Activated CD4-positive, alpha-beta T cell treated with anti-CD3 and anti-CD28 coated beads for 48 hours (primary cell): Measurements from ENCODE around the gene ANKRD33.
A peak's percentile ranks its signal among the peaks of the same experiment; 100 is the strongest.

Experiments used
- DNase-seq: peaks from one replicate; pipeline ENCODE4 v3.0.0-alpha.2; 2020

Gene ANKRD33

DNA sequence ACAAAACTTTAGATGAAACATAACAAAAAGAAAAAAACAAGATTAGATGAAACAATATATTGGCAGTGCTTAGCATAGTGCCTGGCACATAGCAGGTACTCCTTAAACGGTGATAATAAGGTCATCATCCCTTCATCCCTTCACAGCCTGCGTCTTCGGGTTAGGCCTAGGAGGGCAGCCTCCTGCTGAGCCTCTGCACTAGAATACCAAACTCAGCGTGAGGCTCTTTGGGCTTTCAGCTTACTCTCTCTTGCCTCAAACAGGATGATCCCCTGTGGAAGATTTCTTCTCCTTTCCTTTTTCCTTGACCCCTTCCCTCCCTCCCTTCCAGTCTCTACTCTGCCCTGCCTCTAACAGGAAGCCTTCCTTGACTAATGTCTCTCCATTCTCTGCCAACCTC lies 25.0 kb upstream of the ANKRD33 start:
- DNase-seq = no peak

DNA sequence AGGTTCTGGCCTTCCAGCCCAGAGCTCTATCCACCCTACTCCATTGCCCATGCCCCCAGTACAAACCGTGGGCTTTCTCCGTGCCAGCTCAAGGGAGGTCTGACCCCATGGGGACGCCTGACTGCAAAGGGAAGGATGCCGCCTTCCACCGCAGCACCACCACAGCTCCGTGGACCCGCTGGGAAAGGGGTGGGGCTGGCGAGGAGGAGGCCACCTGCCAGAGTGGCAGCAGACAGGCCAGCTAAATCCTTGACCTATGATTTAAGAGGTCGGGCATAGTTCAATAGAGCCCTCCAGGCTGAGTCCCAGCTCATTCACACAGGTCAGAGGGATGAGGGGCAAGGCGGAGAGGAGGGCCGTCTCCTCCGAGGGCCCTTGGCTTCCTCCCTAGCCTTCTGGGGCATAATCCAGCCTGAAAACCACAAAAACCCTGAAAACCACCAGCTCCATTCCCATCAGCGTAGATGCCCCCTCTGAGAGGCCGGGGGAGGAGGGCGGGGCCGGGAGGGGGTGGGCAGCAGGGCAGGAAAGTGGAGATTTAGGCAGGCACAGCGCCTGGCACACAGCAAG lies 24.5 kb upstream of the ANKRD33 start:
- DNase-seq = no peak

DNA sequence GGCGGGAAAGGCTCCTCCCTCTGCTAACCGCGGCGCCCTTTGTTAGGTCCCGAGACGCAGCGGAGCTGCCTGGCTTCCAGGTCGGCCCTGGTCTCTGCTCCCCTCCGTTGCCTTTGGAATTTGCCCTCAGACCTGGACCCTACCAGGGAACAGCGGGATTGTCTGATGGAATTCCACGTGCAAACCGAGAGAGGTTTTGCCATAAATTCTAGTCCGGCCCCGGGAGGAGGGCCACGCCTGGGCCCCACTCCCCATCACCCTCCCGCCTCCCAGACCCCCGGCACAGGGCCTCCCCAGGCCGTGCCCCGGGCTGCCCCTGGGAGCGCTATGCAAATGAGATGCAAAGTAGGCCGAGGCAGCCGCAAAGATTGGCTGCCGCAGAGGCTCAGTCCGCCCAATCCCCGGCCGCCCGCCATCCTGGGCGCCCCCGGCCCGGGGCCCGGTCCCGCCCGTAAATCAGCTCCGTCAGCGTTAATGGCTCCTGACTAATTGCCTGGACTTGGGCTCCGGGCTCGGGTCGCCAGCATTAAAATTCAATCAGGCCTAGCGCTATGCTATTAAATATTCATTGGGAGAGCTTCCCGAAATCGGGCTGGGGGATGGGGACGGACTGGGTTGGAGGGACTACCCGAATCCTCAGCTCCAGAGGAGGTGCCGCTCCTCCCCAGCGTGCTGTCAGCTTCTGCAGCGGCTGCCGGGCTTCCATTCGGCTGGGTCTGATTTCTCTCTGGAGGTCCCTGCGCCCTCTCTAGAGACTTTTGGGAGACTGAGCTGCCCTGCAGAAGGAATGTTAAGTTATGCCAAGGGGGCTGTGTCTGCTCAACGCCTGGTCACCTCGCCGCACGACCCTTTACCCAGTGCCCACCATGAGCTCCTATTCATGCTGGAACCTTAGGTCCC lies 23.7 kb upstream of the ANKRD33 start:
- peak; percentile 57 for DNase-seq

DNA sequence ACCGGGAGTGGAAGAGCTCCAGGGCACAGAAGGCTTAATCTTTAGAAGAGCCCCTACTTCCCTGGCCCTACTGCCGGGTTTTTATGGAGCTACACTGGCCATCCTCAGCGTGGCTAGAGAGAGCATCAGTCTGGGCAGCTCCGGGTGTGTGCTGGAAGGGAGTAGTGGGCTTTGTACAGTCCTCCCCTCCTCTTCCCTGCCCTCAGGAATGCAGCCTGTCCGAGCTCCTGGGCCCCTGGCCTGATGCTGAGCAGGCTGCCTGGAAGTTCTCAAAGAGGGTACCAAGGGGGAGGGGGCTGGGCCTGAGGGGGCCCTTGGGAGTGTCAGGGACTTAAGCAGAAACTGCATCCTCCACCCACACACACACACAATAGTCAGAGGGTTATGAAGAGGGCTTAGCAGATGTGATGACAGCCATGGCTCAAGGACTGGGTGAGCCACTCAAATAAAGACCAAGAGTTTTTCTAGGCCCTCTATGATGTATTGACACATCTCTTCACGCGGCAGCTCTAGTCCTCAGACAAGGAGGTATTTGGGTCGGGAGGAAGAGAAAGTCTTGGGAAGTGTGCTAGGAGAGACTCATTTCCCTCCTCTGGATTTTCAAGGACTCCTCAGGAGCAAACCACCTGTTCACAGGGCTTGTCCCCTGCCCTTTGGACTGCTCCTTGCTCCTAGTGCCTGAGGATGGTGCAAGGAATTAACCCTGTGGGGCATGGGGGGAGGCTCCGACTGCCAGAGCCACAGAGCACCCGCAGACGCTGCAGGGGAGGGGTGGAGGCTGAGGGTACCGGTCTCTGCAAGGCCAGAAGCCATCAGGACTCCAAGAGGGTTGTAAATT lies 22.9 kb upstream of the ANKRD33 start:
- DNase-seq = no peak

DNA sequence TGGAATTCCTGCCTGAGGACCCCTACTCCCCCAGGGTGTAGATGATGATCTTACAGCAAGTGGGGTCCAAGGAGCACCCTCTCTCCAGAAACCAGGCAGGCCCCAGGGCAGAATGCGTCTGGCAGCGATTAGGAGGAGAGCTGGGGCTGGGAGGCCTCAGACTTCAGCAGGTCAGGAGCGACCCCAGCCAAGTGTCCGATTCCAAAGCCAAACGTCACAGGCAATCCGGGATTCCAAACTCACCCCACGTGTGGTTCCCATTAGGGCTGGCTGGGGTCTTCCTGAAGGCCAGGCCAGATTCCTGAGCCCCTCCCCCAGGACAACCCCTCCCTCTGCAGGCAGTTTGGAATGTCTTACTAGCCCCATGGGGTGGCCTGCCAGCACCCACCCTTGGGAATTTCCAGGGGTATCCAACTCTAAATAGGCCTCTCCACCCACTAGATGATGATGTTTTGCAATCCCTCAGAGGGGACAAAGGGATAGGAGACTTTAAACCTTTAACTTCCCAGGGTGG lies 22.1 kb upstream of the ANKRD33 start:
- no peak for DNase-seq

DNA sequence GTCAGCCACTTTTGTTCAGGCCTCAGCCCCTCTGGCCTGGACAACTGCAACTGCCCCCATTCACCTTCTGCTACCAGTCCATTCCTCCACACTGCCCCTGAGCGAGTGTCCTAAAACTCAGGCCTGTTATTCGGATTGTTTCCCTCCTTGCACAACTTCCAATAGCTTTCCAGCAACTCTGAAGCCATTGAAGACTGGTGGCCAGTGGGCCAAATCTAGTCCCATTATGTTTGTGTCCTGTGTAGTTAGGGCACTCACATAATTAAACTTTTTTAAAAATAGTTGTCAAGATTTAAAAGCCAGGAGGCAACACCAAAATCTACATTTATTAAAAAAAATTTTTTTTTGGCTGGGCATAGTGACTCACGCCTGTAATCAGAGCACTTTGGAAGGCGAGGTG lies 21.6 kb upstream of the ANKRD33 start:
- DNase-seq = no peak

DNA sequence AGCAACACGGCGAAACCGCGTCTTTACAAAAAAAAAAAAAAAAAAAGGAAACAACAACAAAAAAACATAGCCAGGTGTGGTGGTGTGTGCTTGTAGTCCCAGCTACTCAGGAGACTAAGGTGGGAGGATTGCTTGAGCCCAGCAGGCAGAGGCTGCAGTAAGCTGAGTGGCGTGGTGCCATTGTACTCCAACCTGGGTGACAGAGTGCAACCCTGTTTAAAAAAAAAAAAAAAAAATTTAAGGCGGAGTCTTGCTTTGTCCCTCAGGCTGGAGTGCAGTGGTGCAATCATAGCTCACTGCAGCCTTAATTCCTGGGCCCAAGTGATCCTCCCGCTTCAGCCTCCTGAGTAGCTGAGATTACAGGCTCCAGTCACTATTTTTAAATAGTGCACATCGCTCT lies 21.1 kb upstream of the ANKRD33 start:
- DNase-seq = no peak

DNA sequence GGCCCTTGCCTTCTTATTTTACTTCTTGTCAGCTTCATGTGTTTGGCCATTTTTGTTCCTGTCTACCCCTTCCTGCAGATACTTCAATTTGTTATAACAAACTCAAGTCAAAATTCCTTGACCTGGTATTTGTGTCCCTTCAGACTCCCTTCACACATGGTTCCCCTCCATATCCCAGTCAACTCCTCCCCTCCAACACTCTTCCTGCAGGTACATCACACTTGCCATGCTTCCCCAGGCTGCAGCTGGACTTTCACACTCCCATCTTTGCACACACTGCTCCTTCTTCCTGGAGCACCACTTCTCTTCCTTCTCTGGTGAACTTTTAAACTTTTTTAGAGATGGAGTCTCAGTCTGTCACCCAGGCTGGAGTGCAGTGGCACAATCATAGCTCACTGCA lies 20.5 kb upstream of the ANKRD33 start:
- no peak for DNase-seq

DNA sequence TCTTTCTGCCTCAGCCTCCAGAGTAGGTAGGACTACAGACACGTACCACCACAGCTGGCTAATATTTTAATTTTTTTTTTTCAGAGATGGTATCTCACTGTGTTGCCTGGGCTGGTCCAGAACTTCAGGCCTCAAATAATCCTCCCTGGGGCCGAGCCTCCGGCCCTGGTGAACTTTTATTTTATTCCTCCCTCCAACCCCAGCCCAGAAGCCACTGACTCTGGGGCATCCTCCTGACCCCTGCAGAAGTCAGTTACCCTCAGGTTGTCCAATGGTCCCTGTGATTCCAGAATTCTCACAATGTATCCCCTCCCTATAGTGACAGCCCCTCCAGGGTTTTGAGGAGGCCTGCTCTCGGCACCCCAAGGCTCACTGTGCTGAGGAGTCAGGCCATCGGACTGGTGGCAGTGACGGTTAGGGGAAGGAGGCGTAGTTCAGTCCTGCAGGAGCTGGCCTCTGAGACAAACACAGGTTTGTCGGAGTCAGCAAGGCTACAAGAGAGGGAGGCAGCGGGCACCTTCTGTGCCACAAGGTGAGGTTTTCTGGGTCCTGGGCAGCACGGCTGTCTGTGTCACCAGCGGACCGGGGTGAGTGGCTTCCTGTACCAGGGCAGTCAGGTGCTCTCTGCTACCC lies 20.0 kb upstream of the ANKRD33 start:
- no peak for DNase-seq

DNA sequence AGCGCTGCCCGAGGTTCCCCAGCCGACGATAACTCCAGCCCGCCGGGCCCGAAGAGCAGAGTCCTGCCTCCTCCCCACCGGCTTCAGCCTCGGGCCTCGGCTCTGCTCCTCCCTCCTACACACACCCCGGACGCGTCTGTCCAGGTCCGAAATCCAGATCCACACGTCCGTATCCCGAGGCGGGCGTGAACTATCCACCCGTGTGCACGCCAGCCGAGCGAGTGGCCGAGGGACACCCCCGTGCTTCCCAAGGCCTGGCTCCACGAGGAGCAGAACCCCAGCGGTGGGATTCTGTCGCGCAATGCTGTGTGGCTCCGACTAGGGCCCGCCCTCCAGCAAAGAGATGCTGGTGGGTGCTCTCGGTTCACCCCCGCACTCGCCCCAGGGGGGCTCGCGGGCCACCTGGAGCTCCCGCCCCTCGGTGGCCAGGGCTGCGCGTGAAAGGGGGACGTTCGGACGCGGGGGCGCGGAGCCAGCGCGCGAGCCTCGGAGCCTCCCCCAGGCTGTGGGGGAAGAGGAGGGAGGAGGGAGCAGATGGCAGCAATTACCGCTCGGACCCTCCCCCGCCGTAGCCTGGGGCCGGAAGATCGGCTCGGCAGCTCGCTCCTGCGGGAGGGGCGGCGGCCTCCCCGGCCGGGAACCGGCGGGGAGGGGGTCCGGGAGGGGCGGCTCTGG lies 18.9 kb upstream of the ANKRD33 start:
- no peak for DNase-seq

DNA sequence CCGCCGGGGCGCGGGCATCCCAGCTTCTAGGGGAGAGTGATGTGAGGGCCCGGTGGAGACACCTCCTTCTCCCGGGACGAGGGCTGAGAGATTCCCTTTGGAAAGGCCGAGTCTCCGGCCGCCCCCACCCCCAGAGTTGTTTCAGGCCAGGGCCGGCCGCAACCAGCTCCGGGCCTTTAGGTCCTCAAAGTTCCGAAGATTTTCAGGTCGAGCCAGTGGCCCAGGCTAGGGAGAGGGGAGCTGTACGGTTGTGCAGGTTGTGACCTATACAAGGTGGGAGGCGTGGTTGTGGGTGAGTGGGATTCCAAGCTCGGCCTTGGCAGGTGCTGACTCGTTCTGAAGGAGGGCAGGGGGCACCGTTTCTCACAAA lies 18.4 kb upstream of the ANKRD33 start:
- DNase-seq = no peak

DNA sequence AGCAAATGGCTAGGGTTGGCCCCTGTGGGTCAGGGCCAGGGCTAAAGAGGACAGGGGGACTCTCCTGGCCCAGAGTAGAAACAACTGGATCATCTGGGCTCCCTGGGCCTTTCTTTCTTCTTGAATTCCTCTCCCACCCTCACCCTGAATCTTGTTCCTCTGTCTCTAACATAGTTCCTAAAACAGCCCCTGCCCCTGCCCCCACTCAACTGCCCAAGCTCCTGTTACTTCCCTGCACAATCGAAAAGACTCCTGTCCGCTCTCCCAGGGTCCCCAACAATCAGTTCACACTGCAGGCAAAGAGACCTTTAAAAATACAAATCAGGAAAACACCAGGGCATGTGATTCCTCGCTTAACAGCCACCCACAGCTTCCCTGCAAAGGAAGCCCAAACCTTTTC lies 18.0 kb upstream of the ANKRD33 start:
- DNase-seq = no peak

DNA sequence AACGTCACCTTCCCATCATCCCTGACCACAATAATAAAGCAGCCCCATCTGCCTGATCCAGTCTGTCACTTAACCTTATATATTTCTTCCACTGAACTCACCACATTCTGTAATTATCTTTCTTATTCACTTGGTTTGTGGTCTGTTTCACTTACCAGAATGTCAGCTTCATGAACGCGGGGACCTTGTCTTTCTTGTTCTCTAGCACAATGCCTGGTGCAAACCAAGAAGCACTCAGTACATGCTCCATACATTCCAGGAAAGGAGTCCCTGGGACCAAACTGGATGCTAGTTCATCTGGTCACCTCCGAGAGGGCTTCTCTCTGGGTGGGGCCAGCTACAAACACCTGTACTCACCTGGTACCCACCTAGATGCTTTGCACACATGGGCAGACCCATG lies 17.4 kb upstream of the ANKRD33 start:
- DNase-seq = no peak

DNA sequence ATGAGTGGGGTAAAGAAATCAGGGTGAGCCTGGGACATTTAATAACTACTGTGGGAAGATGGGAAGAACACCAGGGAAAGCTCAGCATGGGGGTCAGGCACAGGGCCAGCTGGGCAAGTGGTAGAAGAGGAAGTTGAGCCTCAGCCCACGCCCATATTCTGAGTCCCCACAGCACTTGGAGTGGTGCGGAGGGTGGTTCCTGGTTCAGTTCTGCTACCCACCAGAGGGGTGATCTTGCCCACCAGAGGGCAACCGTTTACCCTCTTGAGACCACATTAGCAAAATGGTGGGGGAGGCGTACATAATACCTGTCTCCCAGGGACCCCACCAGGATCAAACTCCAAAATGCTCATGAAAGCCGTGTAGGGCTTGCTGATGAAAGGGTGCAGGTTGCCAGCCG lies 16.8 kb upstream of the ANKRD33 start:
- DNase-seq = no peak

DNA sequence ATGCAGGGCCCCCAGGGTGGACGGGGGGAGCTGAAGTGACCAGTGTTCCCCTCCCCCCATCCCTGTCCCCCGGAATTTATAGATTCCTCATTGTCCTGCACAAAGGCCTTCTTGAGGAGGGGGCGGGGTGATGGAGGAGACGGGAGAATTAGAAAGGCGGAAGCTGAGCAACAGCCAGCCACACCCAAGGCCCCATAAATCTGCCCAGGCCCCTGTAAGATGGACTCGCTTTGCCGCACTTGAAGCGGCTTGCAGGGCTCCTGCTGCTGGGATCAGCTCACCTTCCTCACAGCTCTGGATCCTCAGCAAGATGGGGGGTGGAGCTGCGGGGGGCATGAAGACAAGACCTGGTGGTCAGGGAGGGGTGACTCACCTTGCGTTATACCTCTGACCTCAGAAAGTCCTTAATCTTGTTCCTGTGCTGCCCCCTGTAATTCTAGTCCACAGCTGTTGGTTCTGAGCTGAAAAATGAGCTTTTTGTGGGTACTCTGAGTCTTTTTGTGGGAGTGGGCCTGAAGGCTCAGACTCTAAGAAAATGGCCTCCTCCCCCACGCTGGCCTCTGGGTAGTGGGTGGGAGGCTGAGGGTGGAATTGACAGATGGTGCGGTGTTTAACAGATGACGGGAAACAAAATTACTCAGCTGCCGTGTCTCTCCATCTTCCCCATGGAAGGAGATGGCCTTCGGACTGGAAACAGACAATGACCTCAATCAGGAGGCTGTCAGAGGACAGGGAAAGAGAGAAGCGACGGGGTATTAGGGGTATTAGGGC lies 15.8 kb upstream of the ANKRD33 start:
- DNase-seq = no peak

DNA sequence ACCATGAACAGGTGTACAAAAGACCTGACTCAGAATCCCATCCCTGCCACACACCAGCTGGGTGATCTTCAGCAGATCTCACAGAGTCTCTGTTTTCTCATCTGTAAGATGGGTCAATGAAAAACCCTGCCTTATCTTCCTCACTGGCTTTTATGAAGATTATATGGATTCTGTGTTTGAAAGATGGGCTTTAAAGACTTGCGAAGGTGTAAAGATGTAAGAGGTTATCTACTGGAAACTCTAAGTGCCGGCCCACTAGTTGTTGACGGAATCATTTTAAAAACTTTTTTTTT lies 15.3 kb upstream of the ANKRD33 start:
- DNase-seq = no peak

DNA sequence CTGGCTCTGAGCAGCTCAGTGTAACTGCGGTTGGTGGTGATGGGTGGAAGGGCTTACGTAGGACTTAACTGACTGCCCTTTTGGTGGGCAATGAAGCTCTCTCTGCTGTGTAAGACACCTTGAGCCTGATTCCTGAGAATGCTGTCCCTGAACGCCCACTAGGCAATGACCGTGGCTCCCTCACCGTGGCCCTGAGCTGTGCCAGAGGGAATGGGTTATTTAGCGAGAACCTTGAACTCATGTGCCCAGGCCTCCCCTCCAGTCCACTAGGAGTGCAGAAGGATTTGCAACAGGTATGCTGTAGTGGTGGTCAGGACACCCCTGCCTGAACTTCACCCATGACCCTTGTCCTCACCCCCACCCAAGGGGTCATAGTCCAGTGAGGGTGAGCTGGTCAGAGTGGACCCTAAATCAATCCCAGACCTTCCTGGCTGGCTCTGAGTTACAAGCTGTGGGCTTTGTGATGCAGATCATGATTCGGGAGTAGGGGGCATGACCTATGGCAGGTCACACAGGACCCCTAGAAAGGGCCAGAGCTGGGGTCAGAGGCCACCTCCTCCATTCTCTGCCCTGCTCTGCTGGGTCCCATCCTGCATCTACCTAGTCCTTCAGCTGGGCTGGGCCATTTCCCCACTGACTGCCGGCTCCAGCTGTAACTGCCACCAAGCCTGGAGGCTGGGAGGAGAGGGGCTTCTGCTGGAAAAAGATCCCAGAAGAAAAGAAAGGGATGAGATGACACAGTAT lies 14.5 kb upstream of the ANKRD33 start:
- no peak for DNase-seq

DNA sequence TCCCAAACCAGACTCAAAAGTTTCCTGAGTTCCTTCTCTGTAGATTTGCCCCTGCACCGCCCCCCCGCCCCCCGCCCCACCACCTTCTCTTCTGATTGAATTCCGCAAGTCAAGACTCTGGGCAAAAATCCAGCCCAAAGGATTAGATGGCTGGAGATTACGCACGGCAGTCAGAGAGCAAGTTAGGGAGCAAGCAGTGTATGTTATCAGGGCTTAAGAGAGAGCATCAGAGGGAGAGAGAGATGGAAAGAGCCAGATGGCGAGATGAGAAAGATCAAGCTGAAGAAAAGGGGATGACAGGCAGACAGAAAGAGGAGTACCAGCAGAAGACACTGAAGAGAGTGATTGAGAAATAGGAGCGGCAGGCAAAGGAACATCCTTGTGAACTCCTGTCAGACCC lies 13.9 kb upstream of the ANKRD33 start:
- no peak for DNase-seq

DNA sequence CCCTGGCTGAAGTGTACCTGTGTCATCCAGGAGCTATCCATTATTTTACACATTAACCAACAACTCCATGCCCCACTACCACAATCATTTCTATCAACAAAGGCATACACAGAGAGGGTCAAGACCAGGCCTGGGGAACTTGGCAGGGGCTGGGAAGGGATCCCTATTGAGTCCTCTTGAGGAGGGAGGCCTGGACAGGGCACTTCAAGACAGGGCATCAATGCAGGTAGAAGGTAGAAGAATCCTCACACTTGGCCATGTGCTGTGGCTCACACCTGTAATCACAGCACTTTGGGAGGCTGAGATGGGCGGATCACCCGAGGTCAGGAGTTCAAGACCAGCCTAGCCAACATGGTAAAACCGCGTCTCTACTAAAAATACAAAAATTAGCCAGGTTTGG lies 13.4 kb upstream of the ANKRD33 start:
- DNase-seq = no peak

DNA sequence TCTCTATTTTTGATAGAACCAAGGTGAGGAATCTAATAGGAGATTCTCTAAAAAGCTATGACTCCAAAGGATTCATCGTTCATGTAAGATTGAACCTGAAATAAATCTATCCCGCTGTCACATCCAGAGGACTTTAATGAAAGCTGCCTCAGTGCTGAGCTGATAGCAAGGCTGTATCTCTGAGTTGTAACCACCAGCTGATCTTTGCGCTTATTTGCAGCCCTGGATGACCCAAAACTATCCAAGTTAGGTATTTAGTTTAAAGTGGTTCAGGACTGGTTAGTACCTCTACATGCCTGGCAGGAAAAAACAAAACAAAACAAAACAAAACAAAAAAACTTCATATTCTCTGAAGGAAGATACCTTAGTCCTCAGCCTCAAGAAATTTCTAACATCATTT lies 8.8 kb upstream of the ANKRD33 start:
- DNase-seq = no peak

DNA sequence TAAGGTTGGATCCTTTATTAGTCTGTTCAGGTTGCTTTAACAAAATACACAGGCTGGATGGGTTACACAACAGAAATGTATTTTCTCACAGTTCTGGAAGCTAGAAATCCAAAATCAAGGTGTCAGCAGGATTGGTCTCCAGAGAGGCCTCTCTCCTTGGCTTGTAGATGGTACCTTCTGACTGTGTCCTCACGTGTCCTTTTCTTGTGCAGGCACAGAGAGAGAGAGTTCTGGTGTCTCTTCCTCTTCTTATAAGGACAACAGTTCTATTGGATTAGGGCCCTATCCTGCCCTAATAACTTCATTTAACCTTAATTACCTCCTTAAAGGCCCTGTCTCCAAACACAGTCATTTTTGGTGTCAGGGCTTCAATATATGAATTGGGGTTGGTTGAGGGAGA lies 4.6 kb upstream of the ANKRD33 start:
- DNase-seq = no peak
